HL-60/S4 (cell line): ENCODE data around the gene NPAS3.

Experiments used
- in situ Hi-C: fragments of 300-500 bp; cut with MboI; formaldehyde crosslinking; loops from 2 replicates; pipeline ENCODE4 v1.14.3; 2022; ENCODE audit warnings: low sequenced_read_pairs

The NPAS3 gene

DNA sequence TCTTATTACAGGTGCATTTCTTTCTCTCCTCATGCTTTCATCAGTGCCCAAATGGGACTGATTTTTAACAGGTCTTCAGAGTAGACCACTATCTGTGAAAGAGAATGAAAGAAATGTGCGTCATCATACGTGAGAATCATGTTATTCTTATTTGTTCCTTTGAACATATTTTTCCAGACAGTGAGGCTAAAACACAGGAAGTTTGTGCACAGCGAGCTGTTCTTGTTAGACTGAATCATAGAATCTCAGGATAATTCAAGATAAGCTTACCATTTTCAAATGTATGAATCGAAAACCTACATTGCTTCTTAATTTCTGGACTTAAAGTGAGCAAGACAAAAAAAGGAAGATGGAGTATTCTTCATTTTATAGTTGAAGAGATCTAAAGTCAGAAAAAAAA is 629.1 kb downstream of the NPAS3 start:
- in situ Hi-C loops, result no loop called here

DNA sequence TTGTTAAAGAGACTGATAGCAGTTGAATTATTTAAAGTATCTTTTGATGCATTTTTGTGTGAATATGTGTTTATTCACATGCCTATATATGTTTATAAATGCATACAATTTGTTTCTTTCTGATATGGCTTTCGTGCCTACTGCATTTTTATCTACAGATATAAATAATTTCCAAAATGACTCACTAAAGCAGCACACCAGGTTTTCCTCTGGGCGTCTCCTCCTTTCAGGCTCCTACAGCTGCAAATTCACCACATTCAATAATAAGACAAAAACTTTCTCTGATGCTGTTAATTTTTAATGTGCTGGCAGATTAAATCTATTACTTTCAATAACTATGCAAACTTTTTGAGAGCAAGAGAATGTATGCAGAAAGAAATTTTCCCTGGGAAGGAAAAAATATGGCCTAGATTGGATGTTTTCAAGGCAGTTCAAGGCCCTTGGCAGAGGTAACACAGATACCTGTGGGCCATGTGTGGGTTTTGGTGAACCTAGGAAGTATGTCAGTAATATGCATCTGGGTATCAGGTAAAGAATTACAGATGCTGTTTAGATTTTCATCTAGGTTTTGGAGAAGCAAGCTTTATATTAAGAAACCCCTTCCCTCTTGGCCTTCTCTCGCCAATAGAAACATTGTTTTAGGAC is 630.4 kb downstream of the NPAS3 start:
- in situ Hi-C loops, result no loop called here

DNA sequence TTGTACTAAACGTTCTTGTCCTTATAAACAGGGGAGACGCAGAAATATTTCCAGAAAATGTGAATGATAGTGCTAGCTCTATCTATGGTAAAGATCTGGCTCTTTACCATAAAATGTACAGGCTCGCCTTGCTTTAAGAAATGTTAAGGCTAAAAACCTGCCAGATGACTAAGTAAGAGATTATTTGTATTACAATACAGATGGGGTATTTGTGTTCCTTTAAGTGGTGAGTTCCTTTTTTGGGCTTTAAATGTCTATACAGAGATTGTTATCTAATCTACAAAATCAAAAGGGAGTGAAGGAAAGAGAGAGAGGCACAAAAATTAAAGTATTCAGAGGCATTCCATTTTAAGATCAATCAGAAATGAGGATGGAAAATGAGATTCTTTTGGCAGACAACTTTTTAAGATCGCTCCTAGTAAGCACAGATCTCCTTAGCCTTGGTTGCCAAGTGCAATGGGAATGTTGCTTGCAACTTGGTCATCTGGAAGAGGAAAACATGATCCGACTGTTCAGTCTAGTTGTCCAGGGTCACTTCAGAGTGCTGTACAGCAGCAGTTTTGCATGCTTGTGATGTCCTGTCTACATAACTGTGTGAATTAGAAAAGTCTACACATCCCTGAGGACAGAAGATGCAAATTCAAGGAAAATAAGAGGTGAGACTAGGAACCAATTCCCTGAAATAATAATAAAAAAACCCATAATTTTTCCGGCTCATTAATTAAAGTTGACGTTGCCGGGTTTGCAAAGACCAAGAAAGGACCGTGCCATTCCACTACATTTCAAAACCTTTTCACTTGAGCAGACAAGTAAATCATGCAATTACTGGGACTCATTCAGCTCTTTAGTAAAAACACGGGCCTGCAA is 631.4 kb downstream of the NPAS3 start:
- in situ Hi-C loops, result no loop called here

DNA sequence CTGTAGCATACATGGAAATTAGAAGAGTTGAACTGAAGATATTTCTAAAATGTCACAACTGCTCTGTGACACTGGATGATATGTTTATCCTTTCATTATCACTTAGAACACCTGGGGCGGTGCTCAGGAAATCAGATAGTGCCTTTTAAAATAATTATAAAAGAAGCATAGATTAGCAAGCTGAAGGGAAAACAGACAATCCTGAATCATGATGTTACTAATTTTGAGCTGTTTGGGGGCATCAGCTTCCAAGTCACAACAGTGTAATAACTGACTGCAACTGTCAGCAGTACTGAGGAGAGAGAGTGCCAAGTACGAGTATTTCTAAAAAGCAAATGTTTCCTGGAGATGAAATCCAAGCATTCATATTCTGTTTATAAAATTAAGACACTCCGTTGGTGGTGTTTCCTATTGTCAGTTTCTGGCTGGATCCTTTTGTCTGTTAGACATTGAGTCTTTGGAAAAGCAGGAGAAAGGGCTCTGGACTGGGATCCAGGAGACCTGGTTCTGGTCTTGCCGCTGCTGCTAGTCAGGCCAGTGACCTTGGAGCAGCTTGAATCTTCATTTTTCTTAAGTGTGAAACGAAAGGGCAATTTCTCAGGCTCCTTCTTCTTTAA is 632.1 kb downstream of the NPAS3 start:
- in situ Hi-C loops, result no loop called here

DNA sequence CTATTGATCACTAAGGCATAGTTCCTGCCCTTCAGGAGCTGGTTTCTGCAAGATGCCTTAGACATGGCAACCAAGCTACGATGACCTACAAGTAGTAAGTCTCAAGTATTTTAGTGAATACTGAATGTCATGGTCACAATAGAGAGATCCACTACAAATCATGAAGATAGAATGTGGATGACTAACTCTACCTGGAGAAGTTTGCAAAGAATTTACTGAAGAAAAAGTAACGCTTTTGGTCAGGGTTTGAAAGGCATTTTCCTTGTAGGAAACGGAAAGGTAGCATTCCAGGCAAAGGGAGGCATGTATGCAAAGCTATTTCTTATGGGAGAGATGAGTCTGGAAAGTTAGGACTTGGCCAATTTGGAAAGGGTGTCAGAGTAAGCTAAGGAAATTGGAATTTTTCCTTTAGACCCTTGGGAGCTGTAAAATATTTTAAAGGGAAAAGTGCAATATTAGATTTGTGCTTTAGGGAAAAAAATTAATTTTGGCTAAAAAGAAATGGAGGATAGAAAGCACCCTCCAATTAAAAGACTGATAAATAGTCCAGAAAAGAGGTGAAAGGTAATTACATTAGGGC is 634.7 kb downstream of the NPAS3 start:
- in situ Hi-C loops, result no loop called here

DNA sequence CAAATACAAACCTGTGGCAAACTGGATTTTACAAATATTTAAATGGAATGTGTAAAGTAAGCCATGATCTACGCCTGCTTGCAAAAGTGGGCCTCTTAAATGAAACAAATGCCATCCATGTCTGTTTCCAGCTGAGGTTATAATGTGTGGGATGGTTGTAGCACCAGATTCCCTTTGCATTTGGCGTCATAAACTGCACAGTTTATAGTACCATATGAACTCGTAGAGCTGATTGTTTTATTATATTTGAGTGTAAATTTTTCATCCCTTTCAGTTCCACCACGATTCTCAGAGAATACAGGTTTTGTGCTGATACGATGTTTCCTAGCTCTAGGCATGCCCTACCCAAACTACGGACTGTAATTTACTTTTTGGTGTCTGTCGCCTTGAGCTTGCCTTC is 637.3 kb downstream of the NPAS3 start:
- in situ Hi-C loops, result no loop called here

DNA sequence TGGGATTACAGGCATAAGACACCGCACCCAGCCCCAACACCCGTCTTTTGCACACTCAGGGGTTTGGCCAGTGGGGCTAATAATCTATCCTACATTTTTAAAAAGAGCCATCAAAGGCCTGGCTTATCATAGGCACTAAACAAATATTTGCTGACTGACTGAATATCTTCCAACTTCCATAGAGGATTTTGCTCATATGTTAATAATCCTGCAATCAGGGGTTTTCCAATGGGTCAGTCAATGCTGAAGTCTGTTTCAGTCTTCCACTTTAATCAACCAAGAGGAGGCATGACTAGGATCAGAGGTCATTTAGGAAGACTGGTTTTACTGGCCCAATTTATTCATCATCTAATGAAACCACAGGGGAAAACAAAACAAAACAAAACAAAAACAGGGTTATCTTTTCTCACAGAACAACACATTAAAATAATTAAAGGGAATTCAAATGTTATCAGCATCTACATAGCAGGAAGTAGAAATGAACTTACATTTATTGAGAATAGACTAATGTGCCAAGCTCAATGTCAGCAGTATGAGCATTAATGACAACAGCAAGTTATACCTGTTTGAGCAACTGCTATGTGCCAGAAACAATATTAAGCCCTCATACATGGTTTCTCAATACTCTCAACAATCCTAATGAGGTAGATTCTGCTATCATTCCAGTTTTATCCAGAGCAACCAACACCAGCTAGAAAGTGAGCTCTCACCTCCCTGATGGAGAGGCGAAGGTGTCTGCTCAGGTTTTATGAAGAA is 640.0 kb downstream of the NPAS3 start:
- in situ Hi-C loops, result no loop called here

DNA sequence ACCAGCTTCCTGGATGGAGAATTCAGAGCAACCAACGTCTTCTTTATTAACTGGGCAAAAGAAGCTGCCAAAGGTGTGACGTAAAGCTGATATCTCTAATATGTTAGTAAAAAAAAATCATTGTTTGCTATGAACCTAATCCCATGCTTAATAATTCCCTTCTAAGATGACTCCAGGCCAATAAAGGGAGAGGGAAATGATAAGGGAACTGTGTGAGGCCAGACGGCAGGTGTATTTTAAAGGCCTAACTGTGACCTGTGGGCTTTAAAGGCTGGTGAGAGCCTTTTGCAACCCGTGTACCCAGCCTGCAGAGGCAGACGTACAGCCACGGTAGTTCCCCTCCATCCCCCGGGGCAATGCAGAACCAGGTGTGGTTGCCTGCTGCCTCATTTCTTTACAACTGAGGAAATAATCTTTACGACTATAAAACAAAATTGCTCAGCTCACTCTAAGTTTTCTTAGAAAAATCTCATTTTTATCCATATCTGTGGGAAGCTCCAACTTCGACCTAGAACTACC is 641.6 kb downstream of the NPAS3 start:
- in situ Hi-C loops, result no loop called here

DNA sequence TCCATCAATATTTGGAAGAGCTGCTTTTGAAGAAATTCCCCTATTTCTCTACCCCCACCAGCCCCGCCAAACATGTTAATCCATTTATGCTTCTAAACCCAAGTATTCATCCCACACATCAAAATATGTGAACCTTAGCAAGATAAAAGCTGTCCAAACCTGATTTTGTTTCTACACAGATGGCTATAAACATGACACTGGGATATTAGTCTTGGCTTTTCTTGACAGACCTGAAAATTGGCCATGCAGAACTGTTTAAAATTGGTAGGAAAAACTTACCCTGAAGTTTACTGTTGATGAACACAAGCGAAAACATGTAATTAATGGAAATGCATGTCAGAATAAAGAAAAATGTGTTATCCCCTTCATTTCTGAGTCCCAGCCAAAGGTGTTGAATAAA is 642.2 kb downstream of the NPAS3 start:
- in situ Hi-C loops, result no loop called here

DNA sequence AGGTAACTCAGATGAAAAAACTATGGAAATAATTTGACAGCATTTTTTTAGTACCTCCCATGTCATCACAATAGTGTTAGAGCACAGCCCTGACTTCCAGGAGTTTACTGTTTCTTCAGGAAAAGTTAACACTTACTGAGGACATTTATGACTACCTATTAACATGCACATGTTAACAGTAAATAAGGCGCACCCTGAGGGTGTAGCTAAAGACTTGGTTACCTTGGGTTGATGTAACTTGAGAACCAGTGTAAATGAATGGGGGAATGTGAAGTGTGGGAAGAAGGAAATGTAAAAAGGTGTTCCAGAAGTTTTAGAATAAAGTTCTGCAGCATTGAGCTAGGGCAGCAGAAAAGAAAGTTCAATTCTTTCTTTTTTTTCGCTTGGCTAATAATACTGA is 646.0 kb downstream of the NPAS3 start:
- in situ Hi-C loops, result no loop called here

DNA sequence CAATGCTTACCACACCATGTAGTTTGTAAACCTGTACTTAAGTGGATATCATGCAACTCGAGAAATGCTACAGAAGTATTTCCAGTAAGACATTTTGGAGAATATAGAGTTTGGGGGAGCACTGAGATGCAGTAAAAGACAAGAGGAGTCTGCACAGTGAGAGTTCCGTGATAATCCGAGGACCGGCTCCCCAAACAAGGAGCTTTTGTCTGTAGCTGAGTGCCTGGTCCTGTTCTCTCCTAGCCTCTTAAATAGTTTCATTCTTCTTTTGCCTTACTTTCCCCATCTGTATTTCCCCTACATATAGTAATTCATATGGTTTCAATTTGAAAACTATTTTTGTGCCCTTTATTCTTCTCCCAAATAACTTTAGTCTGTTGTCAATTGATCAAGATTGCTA is 648.1 kb downstream of the NPAS3 start:
- in situ Hi-C loops, result no loop called here

DNA sequence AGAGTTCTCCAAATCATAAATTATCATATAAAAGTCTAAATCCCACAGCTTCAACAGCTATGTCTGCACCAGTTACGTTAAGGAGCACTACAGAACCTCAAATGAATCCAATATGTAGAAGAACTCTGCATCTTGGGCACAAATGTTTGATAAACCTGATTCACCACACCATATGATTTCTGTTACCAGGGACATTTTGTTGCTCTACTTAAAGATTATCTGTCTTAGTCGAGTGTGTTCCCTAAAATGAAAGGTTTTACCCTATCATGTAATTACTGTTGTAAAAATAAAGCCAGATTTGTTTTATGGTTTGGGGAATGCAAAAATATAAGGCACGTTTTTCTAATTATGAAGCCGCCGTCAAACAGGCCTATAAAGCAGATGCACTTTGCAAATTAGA is 649.1 kb downstream of the NPAS3 start:
- in situ Hi-C loops, result no loop called here

DNA sequence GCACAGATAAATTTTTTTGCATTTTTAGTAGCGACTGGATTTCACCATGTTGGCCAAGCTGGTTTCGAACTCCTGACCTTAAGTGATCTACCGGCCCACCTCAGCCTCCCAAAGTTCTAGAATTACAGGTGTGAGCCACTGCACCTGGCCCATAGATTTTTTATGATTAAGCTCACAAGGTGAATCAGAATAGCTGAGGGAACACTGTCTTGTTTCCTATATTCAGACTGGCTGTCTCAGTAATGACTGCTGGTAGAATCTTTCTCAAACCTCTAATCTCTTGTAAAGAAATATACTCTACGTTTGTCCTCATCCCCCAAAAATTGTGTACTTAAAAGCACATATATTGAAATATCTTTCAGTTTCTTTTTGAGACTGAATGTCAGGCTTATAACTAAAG is 650.1 kb downstream of the NPAS3 start:
- in situ Hi-C loops, result no loop called here

DNA sequence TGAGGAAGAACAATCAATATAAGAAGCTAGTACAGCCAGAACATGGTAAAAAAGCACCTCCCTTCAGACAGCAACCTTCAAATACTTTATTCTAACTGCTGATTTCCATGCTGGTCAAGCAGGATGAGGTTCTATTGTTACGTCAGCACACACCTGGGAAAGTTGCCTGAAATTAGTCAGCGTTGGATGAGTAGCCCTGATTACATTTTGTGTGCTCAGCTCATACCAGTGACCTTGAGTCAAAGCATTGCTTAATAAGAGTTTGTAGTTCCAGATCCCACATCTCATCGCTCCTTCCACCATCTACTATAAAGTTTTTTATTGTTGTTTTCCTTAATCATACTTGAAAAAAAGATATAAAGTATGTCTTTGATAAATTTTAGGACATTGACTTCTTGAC is 650.7 kb downstream of the NPAS3 start:
- in situ Hi-C loops, result no loop called here

DNA sequence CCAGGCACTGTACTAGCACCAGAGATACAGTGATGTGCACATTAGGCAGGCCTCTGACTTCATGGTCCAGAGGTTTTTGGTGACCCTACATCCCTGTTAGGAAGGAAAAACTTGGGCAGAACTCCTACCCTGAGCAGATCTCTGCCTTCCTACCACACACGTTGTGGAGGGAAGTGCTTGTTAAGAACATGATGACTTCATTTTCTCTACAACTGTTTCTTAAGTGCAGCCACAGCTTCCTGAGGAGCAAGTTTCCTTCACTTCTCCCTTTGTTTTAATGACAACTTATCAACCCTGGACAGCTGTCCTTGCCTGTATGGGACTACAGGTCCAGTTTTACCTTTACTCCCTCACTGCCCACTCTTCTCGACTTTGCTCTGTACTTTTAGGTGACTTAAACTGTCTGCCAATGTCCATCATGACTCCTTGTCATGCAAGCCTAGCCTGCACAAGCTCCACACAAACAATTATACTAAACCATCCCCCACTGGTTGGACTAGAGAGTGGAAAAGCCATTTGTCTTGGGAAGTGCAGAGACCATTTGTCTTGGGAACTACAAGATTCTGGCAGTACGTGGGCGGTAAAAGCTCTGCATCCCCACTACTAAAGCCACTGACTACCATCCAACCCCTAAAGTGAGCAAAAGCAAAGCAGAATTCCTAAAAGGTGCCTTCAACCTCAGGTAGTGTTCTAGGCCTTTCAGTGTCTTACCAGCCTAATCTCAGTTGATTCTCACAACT is 652.4 kb downstream of the NPAS3 start:
- in situ Hi-C loops, result no loop called here

DNA sequence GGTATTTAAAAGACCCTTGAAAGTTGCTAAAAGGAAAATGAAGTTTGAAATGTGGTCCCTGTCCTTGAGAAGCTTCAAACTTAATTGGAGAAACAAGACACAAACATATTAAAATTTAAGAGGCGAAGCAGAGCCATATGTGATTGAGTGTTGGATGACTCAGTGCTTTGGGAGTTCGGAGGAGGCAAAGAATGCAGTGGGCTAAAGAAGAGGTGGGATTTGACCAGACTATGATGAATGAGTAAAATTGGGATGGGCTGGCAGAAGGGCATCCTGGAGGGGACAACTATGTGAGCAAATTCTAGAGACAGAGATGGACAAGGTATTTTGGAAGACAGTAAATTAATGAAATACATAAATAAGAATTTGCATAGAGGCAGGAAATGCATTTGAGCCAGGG is 653.6 kb downstream of the NPAS3 start:
- in situ Hi-C loops, result no loop called here

DNA sequence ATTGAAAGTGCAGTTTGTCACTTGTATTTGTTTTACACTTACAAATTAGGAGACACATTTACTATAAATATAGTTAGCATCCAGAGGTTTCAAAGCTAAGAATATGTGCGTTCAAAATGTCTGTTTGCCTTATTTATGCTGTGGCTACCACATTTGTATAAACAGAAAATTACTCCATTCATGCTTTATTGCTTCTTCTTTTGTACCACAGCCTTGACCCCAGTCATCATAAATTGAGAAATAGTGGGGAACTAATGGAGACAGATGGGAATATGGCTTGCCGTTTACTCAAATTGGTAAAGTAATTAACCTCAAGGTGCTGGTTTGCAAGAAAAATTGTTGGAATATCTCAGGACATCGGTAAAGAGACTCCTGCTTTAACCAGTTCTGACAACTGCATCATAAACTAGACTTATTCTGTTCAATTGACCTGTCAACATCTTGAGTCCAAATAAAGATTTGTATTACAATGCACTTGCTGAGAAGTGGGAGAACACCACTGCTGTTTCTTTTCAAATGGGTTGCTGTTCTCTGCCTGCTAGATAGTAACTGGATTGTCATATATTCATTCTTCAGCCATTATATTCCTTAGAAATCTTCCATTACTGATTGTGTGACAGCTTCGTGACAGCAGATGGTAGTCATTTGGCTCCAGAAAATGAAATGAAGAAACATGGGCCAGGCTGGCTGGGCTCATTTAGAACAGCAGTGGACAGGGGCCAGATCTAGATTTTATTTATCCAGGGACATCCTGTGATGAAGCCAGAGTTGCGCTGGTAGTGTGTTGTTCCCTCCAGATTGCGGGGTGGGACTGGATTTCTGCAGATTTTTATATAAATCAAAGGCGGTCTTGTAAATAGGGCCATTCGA is 657.8 kb downstream of the NPAS3 start:
- in situ Hi-C loops, result no loop called here

DNA sequence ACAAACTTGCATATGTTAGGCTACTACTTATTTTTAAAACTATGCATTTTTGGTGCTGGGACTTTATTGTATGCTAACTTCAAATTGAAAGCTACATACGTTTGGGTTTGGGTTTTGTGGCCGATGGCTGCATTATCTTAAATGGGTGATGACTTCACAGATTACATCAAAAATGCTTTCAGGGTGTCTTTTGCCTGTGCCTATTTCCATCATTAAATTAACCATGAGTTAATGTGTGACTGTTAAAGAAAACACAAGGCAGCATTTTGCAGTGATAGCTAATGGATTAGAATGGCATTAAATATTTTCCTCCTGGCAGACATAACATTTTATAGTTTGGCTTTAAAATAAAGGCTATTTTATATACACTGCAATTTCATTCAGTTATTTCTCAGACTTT is 659.9 kb downstream of the NPAS3 start:
- in situ Hi-C loops, result no loop called here

DNA sequence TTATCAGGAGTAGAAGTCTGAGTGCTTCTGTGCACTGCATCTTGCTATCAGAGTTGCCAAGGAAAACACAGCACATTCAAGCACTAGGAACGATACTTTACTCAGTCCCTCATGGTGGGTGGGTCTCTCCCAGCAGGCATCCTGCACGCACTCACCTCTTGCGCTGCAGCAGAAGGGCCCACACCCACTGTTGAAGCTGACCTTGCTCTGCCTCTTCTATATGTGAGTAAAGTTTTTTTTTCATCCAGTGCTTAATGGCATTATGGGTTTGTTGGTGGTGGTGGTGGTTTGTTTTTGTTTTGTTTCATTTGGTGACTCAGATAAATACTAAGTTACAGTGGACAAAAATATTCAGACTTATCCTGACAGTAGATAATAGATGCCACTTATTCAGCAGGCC is 663.7 kb downstream of the NPAS3 start:
- in situ Hi-C loops, result no loop called here
